GM23338 (cell line): Measurements from ENCODE around the gene TBX1. TPM values are rescaled to one million over a fixed set of nuclear protein-coding genes. Genes with fewer than 3 reads are reported as not detected.

ENCODE experiments used
- ATAC-seq: fragments of 200-7000 bp; cut with Tn5 transposase; 3 replicates; pipeline ENCODE4 v1.9.1; 2020
- DNase-seq: peaks from one replicate; pipeline ENCODE4 v3.0.0-alpha.2; 2015; ENCODE audit warnings: low spot score
- H2AFZ ChIP-seq: fragments of 200-600 bp; sonication (generic); 2 replicates; pipeline ENCODE4 v1.8.0; 2016; ENCODE audit warnings: antibody characterized with exemption, mild to moderate bottlenecking, moderate library complexity
- H3F3A ChIP-seq: fragments of 200-600 bp; sonication (generic); replicated peaks from 2 replicates; pipeline ENCODE4 v1.8.0; 2017; ENCODE audit warnings: antibody characterized with exemption, mixed run types, low read depth
- H3K27ac ChIP-seq: fragments of 200-600 bp; sonication (generic); 2 replicates; pipeline ENCODE4 v1.6.1; 2016; ENCODE audit warnings: low read depth
- H3K27me3 ChIP-seq: fragments of 200-600 bp; sonication (generic); 2 replicates; pipeline ENCODE4 v1.8.0; 2016; ENCODE audit warnings: mild to moderate bottlenecking, mixed run types, moderate library complexity; ENCODE audit not compliant: insufficient read depth
- H3K36me3 ChIP-seq: fragments of 200-600 bp; sonication (generic); 2 replicates; pipeline ENCODE4 v1.8.0; 2016; ENCODE audit warnings: mild to moderate bottlenecking; ENCODE audit not compliant: insufficient read depth
- H3K4me1 ChIP-seq: fragments of 200-600 bp; sonication (generic); 2 replicates; pipeline ENCODE4 v1.8.0; 2016; ENCODE audit warnings: mild to moderate bottlenecking, moderate library complexity; ENCODE audit not compliant: insufficient read depth
- H3K4me2 ChIP-seq: fragments of 200-600 bp; sonication (generic); 2 replicates; pipeline ENCODE4 v1.7.1; 2017; ENCODE audit warnings: mixed run types
- H3K4me3 ChIP-seq: fragments of 200-600 bp; sonication (generic); 2 replicates; pipeline ENCODE4 v1.6.1; 2016; ENCODE audit warnings: mixed run types
- H3K79me2 ChIP-seq: fragments of 200-600 bp; sonication (generic); replicated peaks from 2 replicates; pipeline ENCODE4 v1.8.0; 2017; ENCODE audit warnings: mild to moderate bottlenecking; ENCODE audit not compliant: insufficient read depth
- H3K9me2 ChIP-seq: fragments of 200-600 bp; sonication (generic); 2 replicates; pipeline ENCODE4 v1.8.0; 2017; ENCODE audit not compliant: insufficient read depth
- H4K20me1 ChIP-seq: fragments of 200-600 bp; sonication (generic); replicated peaks from 2 replicates; pipeline ENCODE4 v1.8.0; 2017; ENCODE audit warnings: mild to moderate bottlenecking; ENCODE audit not compliant: insufficient read depth
- H3K27ac Mint-ChIP-seq: 2 replicates; pipeline ENCODE4 v1.8.0; 2020; ENCODE audit warnings: inconsistent platforms, mild to moderate bottlenecking, moderate library complexity, mixed read lengths
- H3K27me3 Mint-ChIP-seq: 3 replicates; pipeline ENCODE4 v1.8.0; 2022; ENCODE audit warnings: low read depth, mild to moderate bottlenecking, moderate library complexity, mixed read lengths, inconsistent platforms; ENCODE audit not compliant: insufficient read depth, poor library complexity
- H3K36me3 Mint-ChIP-seq: 3 replicates; pipeline ENCODE4 v1.8.0; 2021; ENCODE audit warnings: low read depth, mild to moderate bottlenecking, inconsistent platforms, moderate library complexity, mixed read lengths
- H3K4me1 Mint-ChIP-seq: 3 replicates; pipeline ENCODE4 v1.8.0; 2020; ENCODE audit warnings: mild to moderate bottlenecking, inconsistent platforms, mixed read lengths
- H3K4me3 Mint-ChIP-seq: 3 replicates; pipeline ENCODE4 v1.8.0; 2021; ENCODE audit warnings: moderate library complexity, mild to moderate bottlenecking, inconsistent platforms, mixed read lengths
- H3K9me3 Mint-ChIP-seq: 3 replicates; pipeline ENCODE4 v1.8.0; 2020; ENCODE audit warnings: moderate library complexity, mild to moderate bottlenecking, inconsistent platforms, mixed read lengths
- CREB1 ChIP-seq: fragments of 250-450 bp; sonication (Bioruptor Pico); IDR thresholded peaks from 2 replicates; pipeline ENCODE4 v1.5.0; 2020; ENCODE audit warnings: low read depth, mild to moderate bottlenecking, moderate library complexity
- EZH2 ChIP-seq: fragments of 200-600 bp; sonication (generic); IDR thresholded peaks from one replicate; pipeline ENCODE4 v1.8.0; 2017; ENCODE audit warnings: antibody characterized with exemption, mild to moderate bottlenecking, low read depth; ENCODE audit not compliant: unreplicated experiment
- EZH2phosphoT487 ChIP-seq: fragments of 200-600 bp; sonication (generic); IDR thresholded peaks from one replicate; pipeline ENCODE4 v1.8.1; 2018; ENCODE audit warnings: antibody characterized with exemption; ENCODE audit not compliant: unreplicated experiment
- JUNB ChIP-seq: IDR thresholded peaks from one replicate; pipeline ENCODE4 v1.6.1; 2016; ENCODE audit warnings: antibody characterized with exemption; ENCODE audit not compliant: unreplicated experiment
- NANOG ChIP-seq: IDR thresholded peaks from 2 replicates; pipeline ENCODE4 v1.6.1; 2016; ENCODE audit warnings: antibody characterized with exemption, borderline replicate concordance
- POLR2AphosphoS5 ChIP-seq: IDR thresholded peaks from 2 replicates; pipeline ENCODE4 v1.6.1; 2016; ENCODE audit warnings: antibody characterized with exemption, low read depth
- REST ChIP-seq: IDR thresholded peaks from one replicate; pipeline ENCODE4 v1.6.1; 2018; ENCODE audit warnings: antibody characterized with exemption; ENCODE audit not compliant: unreplicated experiment
- ZNF114 ChIP-seq: fragments of 250-450 bp; sonication (Bioruptor Pico); IDR thresholded peaks from 2 replicates; pipeline ENCODE4 v1.5.0; 2020; ENCODE audit warnings: mild to moderate bottlenecking, moderate library complexity
- polyA plus RNA-seq: library from polyadenylated mRNA; unstranded; fragments of >200 nt; fragmentation: Nextera tagmentation; extraction: Ambion mirVana; gene quantifications from 2 replicates; pipeline ENCODE4 v1.2.1, GENCODE V29; 2016
- total RNA-seq: library from RNA; depleted of rRNA; stranded (reverse); fragments of >200 nt; shearing (Covaris generic); gene quantifications from 2 replicates; pipeline ENCODE4 v1.2.3, GENCODE V29; 2014
- TF ChIP-seq, protein P1 (sequence below), 2 experiments: fragments of 200-600 bp in 1 of 2; sonication (generic) in 1 of 2; conservative IDR thresholded peaks; 2 replicates each; pipeline versions ENCODE4 v1.5.1 to v1.6.1; 2016 to 2017; ENCODE audit warnings: antibody characterized with exemption in 2 of 2, low read depth in 2 of 2, mild to moderate bottlenecking in 2 of 2, moderate library complexity in 1 of 2
- TF ChIP-seq, protein P2 (sequence below): IDR thresholded peaks from 2 replicates; pipeline ENCODE4 v1.6.1; 2016; ENCODE audit warnings: antibody characterized with exemption
- TF ChIP-seq, protein P3 (sequence below): fragments of 250-450 bp; sonication (Bioruptor Pico); IDR thresholded peaks from 2 replicates; pipeline ENCODE4 v1.5.0; 2020; ENCODE audit warnings: mild to moderate bottlenecking, moderate library complexity

Gene TBX1
- total and polyA plus RNA-seq, 2 experiments from 2014 or later, result 0.19 to 0.66 TPM

- no peak for TF ChIP-seq CREB1 (CRISPR knock-in tag)
Measured at GRCh38 chr22:19748991-19749664, 11.4 kb upstream of the TBX1 start (continued).

GRCh38 chr22:19749876-19750275 is 10.7 kb upstream of the TBX1 start:
- Mint-ChIP-seq H3K36me3 (no peaks in the 10 kb centered on the region), H3K4me3 (no peak overlapping the region), H3K27me3 (peaks cover 39% of the 10 kb centered on the region), H3K27ac (no peak overlapping the region), H3K4me1 (peaks cover 10% of the 10 kb centered on the region), H3K9me3 (no peaks in the 10 kb centered on the region)
- DNase-seq (no peak), ATAC-seq (no peak)
- TF ChIP-seq POLR2AphosphoS5, result no peak
- TF ChIP-seq, protein P1, sequence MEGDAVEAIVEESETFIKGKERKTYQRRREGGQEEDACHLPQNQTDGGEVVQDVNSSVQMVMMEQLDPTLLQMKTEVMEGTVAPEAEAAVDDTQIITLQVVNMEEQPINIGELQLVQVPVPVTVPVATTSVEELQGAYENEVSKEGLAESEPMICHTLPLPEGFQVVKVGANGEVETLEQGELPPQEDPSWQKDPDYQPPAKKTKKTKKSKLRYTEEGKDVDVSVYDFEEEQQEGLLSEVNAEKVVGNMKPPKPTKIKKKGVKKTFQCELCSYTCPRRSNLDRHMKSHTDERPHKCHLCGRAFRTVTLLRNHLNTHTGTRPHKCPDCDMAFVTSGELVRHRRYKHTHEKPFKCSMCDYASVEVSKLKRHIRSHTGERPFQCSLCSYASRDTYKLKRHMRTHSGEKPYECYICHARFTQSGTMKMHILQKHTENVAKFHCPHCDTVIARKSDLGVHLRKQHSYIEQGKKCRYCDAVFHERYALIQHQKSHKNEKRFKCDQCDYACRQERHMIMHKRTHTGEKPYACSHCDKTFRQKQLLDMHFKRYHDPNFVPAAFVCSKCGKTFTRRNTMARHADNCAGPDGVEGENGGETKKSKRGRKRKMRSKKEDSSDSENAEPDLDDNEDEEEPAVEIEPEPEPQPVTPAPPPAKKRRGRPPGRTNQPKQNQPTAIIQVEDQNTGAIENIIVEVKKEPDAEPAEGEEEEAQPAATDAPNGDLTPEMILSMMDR (conservative IDR thresholded peaks at IDR 0.05; ENCODE audit: low read depth in 2 of 2), result no peak
- TF ChIP-seq, protein P2, sequence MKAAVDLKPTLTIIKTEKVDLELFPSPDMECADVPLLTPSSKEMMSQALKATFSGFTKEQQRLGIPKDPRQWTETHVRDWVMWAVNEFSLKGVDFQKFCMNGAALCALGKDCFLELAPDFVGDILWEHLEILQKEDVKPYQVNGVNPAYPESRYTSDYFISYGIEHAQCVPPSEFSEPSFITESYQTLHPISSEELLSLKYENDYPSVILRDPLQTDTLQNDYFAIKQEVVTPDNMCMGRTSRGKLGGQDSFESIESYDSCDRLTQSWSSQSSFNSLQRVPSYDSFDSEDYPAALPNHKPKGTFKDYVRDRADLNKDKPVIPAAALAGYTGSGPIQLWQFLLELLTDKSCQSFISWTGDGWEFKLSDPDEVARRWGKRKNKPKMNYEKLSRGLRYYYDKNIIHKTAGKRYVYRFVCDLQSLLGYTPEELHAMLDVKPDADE, result no peak
- TF ChIP-seq REST, result no peak
- no peak for TF ChIP-seq CREB1 (CRISPR knock-in tag)
- no peak for TF ChIP-seq ZNF114 (CRISPR knock-in tag)
- TF ChIP-seq JUNB, result no peak
- no peak for TF ChIP-seq EZH2phosphoT487
- TF ChIP-seq NANOG, result no peak
- TF ChIP-seq, protein P3, sequence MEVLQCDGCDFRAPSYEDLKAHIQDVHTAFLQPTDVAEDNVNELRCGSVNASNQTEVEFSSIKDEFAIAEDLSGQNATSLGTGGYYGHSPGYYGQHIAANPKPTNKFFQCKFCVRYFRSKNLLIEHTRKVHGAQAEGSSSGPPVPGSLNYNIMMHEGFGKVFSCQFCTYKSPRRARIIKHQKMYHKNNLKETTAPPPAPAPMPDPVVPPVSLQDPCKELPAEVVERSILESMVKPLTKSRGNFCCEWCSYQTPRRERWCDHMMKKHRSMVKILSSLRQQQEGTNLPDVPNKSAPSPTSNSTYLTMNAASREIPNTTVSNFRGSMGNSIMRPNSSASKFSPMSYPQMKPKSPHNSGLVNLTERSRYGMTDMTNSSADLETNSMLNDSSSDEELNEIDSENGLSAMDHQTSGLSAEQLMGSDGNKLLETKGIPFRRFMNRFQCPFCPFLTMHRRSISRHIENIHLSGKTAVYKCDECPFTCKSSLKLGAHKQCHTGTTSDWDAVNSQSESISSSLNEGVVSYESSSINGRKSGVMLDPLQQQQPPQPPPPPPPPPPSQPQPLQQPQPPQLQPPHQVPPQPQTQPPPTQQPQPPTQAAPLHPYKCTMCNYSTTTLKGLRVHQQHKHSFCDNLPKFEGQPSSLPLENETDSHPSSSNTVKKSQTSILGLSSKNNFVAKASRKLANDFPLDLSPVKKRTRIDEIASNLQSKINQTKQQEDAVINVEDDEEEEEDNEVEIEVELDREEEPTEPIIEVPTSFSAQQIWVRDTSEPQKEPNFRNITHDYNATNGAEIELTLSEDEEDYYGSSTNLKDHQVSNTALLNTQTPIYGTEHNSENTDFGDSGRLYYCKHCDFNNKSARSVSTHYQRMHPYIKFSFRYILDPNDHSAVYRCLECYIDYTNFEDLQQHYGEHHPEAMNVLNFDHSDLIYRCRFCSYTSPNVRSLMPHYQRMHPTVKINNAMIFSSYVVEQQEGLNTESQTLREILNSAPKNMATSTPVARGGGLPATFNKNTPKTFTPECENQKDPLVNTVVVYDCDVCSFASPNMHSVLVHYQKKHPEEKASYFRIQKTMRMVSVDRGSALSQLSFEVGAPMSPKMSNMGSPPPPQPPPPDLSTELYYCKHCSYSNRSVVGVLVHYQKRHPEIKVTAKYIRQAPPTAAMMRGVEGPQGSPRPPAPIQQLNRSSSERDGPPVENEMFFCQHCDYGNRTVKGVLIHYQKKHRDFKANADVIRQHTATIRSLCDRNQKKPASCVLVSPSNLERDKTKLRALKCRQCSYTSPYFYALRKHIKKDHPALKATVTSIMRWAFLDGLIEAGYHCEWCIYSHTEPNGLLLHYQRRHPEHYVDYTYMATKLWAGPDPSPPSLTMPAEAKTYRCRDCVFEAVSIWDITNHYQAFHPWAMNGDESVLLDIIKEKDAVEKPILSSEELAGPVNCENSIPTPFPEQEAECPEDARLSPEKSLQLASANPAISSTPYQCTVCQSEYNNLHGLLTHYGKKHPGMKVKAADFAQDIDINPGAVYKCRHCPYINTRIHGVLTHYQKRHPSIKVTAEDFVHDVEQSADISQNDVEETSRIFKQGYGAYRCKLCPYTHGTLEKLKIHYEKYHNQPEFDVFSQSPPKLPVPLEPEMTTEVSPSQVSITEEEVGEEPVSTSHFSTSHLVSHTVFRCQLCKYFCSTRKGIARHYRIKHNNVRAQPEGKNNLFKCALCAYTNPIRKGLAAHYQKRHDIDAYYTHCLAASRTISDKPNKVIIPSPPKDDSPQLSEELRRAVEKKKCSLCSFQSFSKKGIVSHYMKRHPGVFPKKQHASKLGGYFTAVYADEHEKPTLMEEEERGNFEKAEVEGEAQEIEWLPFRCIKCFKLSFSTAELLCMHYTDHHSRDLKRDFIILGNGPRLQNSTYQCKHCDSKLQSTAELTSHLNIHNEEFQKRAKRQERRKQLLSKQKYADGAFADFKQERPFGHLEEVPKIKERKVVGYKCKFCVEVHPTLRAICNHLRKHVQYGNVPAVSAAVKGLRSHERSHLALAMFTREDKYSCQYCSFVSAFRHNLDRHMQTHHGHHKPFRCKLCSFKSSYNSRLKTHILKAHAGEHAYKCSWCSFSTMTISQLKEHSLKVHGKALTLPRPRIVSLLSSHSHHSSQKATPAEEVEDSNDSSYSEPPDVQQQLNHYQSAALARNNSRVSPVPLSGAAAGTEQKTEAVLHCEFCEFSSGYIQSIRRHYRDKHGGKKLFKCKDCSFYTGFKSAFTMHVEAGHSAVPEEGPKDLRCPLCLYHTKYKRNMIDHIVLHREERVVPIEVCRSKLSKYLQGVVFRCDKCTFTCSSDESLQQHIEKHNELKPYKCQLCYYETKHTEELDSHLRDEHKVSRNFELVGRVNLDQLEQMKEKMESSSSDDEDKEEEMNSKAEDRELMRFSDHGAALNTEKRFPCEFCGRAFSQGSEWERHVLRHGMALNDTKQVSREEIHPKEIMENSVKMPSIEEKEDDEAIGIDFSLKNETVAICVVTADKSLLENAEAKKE, result no peak
- no peak for TF ChIP-seq EZH2
- Histone ChIP-seq H3K4me2 (no peak overlapping the region), H3K36me3 (no peaks in the 10 kb centered on the region), H3K9me2 (no peaks in the 10 kb centered on the region), H4K20me1 (0 out of 2 replicates have a peak, but pooled peaks cover 2% of the 10 kb centered on the region), H3K4me1 (no peaks in the 10 kb centered on the region), H3F3A (no peaks in the 10 kb centered on the region), H2AFZ (no peak overlapping the region), H3K27me3 (peaks cover 27% of the 10 kb centered on the region), H3K4me3 (no peak overlapping the region), H3K27ac (no peak overlapping the region), H3K79me2 (no peaks in the 10 kb centered on the region)
